Measurements from ENCODE around the gene DMRT1. TPM values are rescaled to one million over a fixed set of nuclear protein-coding genes. Genes with fewer than 3 reads are reported as not detected.

Gene DMRT1
- polyA plus RNA-seq, 4 donors = 0.05 TPM; not detected in 3

DNA sequence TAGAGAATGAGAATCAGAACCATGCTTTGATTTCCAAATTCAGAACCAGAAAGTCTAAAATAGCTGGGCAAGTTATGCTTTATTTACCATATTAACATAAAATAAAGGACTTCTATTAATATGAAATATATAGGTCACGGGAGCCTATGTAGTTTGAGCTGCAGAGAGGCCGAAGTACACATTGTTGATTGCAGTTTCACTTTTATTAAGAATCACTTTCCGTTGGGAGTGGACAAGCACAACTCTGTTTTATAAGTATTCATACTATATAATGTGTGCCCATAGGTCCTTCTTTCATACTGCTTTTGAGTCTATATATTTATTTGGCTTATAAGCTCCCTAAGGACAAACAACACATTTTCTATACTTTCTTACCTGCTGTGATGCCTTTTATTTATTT lies 76.2 kb downstream of the DMRT1 start:
- DNase-seq (ENCODE audit: low read depth in 4 of 4, low spot score in 3 of 4) = no peak

DNA sequence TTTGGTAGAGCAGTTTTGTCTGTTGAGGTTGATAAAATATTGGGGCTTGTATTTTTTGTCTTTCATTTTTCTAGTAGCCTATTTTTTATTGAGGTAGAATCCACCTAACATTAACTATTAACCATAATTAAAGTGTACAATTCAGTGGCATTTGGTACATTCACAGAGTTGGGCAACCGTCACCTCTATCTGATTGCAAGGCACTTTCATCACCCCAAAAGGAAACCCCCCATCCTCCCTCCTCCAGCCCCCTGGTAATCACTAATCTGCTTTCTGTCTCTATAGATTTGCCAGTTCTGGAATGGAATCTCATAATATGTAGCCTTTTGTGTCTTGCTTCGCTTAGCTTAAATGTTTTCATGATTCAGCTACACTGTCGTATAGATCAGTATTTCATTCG lies 79.4 kb downstream of the DMRT1 start:
- no peak for DNase-seq (ENCODE audit: low read depth in 4 of 4, low spot score in 3 of 4)

DNA sequence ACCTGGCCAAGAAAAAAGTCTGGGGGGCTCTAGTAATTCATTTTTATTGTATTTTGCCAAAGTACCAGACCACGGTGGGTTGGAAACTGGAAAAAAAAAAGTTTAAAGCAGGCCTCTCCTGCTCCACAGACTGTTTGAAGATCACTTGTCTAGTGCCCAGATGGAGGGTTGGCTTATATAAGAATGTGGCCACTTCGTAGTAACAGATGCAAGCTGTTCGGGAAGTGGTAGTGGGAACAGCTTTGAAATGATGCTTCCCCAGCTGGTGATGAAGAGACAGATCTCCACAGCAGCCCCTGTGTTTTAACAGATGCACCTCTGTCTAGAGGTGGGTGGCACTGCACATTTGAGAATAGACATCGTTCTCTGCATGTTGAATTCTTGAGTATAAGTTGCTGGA lies 80.7 kb downstream of the DMRT1 start:
- DNase-seq (ENCODE audit: low read depth in 4 of 4, low spot score in 3 of 4) = no peak

DNA sequence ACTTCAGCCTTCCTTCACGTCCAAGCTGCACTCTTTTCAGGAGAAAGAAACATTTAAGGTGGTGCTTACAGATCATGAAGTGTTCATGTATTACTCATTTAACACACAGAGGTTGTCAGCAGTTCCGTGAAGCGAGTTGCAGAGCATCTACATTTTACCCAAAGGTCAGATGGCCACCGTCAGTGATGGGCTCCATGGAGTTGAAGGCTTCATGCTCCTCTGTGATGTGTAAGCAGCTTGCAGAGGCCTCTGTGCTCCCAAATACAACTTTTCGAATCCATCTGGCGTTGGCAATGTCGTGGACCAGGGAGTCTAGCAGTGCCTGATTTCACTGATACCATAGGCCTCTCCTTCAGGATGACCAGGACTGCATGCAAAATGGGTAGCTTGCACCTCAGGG lies 81.2 kb downstream of the DMRT1 start:
- no peak for DNase-seq (ENCODE audit: low read depth in 4 of 4, low spot score in 3 of 4)

- DNase-seq (ENCODE audit: low read depth in 4 of 4, low spot score in 3 of 4) = no peak
Measured at GRCh38 chr9:926976-927375, 85.5 kb downstream of the DMRT1 start.

DNA sequence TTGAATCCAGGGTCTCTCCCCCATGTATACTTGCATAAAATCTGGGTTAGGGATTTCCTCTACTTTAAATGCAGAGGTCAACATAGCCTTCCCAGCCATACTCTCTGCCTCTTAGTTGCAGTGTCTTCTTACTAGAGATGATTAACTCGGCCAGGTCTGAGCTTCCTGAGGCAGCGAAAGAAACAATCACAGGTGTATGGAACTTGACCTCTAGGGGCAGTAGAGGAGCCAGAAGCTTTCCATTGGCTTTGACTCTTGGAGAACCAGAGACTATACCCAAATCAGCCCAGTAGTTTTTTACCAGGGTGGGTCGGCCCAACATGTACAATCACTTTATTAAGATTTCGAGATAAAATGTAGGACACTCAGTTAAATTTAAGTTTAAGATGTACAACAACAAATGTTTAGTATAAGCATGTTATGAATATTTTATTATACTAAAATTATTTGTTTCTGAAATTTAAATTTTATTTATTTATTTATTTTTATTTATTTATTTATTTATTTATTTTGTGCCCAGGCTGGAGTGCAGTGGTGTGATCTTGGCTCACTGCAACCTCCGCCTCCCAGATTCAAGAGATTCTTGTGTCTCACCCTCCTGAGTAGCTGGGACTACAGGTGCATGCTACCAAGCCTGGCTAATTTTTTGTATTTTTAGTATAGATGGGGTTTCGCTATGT lies 87.0 kb downstream of the DMRT1 start:
- peak in 2 of 4 donors; percentile 47 to 54 for DNase-seq (ENCODE audit: low read depth in 4 of 4, low spot score in 3 of 4)

- no peak for DNase-seq (ENCODE audit: low read depth in 4 of 4, low spot score in 3 of 4)
Measured at GRCh38 chr9:929719-930118, 88.2 kb downstream of the DMRT1 start.

GRCh38 chr9:933356-933755 lies 91.9 kb downstream of the DMRT1 start:
- DNase-seq (ENCODE audit: low read depth in 4 of 4, low spot score in 3 of 4) = no peak

- no peak for DNase-seq (ENCODE audit: low read depth in 4 of 4, low spot score in 3 of 4)
Measured at GRCh38 chr9:935348-935965, 94.0 kb downstream of the DMRT1 start.

GRCh38 chr9:942805-943580 lies 101.5 kb downstream of the DMRT1 start:
- DNase-seq (ENCODE audit: low read depth in 4 of 4, low spot score in 3 of 4) = no peak

GRCh38 chr9:947985-948384 lies 106.5 kb downstream of the DMRT1 start:
- no peak for DNase-seq (ENCODE audit: low read depth in 4 of 4, low spot score in 3 of 4)

GRCh38 chr9:948497-948896 lies 107.0 kb downstream of the DMRT1 start:
- no peak for DNase-seq (ENCODE audit: low read depth in 4 of 4, low spot score in 3 of 4)

- DNase-seq (ENCODE audit: low read depth in 4 of 4, low spot score in 3 of 4) = no peak
Measured at GRCh38 chr9:950139-950538, 108.6 kb downstream of the DMRT1 start.

DNA sequence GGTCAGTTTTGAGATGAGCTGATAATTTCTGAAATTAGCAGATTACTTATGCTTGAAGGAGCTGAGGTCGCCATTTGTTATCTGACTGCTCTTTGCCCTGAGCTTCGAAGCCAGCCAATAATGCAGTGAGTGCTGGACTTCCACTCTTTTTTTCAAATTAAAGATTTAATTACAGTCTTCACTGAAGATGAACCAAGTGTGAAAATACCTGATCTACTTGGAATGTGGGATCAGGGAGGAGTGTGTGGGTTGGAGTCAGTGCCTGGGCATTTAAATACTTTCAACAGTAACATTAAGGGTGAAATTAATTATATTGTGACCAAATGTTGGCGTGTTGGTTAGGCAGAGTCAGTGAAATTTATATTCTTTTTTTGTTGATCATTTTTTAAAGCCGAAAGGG lies 111.0 kb downstream of the DMRT1 start:
- no peak for DNase-seq (ENCODE audit: low read depth in 4 of 4, low spot score in 3 of 4)

DNA sequence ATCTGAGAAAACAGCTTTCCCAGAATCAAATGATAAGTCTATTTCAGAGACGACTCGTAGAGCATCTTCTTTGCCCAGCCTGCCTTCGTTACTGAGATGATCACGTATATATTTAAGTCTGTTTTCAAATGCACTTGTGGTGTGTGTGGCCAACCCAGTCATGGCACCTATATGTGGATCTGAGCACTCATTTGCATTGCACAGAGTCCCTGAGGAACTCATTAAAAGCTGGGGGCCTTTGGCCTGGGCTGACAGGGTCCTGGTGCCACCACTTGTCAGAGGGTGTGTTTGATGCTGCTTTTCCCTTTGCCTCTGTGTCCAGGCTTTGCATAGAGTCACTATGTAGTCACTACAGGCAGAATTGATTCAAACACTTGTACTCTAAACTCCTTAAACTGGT lies 117.6 kb downstream of the DMRT1 start:
- no peak for DNase-seq (ENCODE audit: low read depth in 4 of 4, low spot score in 3 of 4)

- no peak for DNase-seq (ENCODE audit: low read depth in 4 of 4, low spot score in 3 of 4)
Measured at GRCh38 chr9:959914-960313, 118.4 kb downstream of the DMRT1 start.

GRCh38 chr9:962023-962422 lies 120.5 kb downstream of the DMRT1 start:
- DNase-seq (ENCODE audit: low read depth in 4 of 4, low spot score in 3 of 4) = no peak

GRCh38 chr9:965497-965896 lies 124.0 kb downstream of the DMRT1 start:
- DNase-seq (ENCODE audit: low read depth in 4 of 4, low spot score in 3 of 4) = no peak

DNA sequence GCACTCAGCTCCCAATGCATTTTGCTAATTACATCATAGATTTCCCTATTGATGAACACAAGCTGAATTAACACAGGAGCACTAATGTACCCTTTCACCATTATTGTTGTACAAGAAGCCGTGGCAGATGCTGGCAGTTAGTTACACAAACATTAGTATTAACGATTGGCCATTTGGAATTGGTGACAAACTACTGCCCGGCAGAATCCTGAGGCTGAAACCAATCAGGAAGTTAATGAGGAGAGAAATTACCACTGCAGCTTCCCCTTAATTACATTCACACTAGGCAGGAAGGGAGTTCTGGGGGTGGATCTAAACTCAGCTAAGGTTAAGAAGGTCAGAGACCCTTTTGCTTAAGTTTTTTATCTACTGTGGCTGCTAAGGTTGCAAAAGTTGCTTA lies 125.4 kb downstream of the DMRT1 start:
- no peak for DNase-seq (ENCODE audit: low read depth in 4 of 4, low spot score in 3 of 4)

DNA sequence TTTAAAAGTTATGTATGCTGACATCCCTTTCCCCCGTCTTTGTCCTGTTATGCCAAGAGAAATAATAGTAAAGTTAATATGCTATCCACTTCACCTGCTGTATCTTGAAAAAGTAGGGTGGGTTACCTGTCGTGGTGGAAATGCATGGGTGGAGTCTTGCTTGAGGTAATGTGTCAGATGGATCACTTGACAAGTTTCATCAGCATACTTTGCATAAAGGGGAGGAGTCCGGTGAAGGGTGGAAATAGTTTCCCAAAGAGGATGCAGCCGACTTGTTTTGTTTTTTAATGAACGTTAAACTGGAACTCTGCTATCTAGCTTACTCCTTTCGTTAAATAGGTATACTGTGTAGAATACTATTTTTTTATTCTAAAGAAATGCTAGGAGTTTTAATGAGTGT lies 125.9 kb downstream of the DMRT1 start:
- no peak for DNase-seq (ENCODE audit: low read depth in 4 of 4, low spot score in 3 of 4)

GRCh38 chr9:967903-968641 lies 126.6 kb downstream of the DMRT1 start:
- no peak for DNase-seq (ENCODE audit: low read depth in 4 of 4, low spot score in 3 of 4)
